Measurements from ENCODE around the gene TREM1.

The TREM1 gene

DNA sequence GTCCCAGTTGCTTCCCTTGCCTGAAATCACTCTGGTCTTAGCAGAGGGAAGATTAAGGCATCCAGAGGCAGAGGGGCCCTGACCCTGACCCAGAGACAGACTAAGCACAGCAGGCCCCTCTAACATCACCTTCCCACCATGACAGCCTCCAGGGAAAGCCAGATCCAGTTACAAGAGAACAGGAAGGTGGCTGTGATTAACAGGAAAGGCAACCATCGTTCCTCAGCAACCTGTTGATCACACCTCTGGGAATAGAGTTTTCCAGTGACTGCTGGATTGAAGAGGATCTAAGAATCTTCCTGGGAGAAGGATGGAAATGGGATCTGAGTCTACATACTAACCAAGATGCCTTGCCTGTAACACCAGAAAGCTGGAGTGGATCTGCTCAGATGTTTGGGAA, 5.2 kb upstream of the TREM1 start:
- WGBS (ENCODE audit: extremely low coverage, insufficient coverage, insufficient read length), result no CpG with 5 or more reads among the region's 1 CpG

DNA sequence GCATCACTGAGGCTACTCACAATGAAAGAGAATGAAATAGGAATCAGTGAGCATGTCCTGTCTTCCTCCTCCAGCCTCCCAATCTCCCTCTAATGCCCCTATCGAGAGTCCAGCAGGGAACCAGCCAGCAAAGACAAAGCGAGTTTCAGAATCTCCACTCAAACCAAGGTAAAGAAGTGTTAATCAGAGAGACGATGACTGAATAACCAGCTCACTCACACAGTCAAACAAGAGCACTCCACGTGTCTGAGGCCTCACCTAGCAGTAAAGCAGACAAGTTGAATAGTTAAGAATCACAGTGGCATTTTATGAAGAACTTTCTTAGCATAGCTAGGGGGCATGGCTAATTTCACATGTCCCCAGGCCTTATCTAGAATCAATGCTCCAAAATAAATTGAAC, 3.3 kb upstream of the TREM1 start:
- Histone ChIP-seq H3K4me2 (ENCODE audit: low read length) (no peak overlapping the region), H3K23ac (ENCODE audit: low read length) (peak overlapping the region; percentile 25), H3K27ac (ENCODE audit: low read depth, low read length) (no peak overlapping the region), H3K79me2 (ENCODE audit: control insufficient read depth, insufficient read depth, low read length, poor library complexity) (no peaks in the 10 kb centered on the region), H2BK12ac (ENCODE audit: low read length) (no peak overlapping the region), H4K8ac (ENCODE audit: low read depth, low read length) (no peak overlapping the region), H3K9me3 (ENCODE audit: insufficient read depth, low read depth, low read length) (no peaks in the 10 kb centered on the region), H2AK5ac (ENCODE audit: low read length) (no peak overlapping the region), H3K18ac (ENCODE audit: low read length) (no peak overlapping the region), H3K4ac (ENCODE audit: low read depth, low read length) (no peak overlapping the region), H3K36me3 (ENCODE audit: control insufficient read depth in 1 of 2, insufficient read depth in 2 of 2, low read length in 2 of 2) (no peaks in the 10 kb centered on the region), H2BK120ac (ENCODE audit: insufficient read depth, low read length, poor library complexity) (no peak overlapping the region), H2BK5ac (ENCODE audit: low read depth, low read length, poor library complexity) (no peak overlapping the region), H2AFZ (ENCODE audit: insufficient read depth, low read length, poor library complexity) (no peak overlapping the region), H3K14ac (ENCODE audit: low read length) (no peak overlapping the region), H4K91ac (ENCODE audit: low read depth, low read length) (no peak overlapping the region), H3K4me3 (ENCODE audit: low read depth, low read length) (no peak overlapping the region), H3K9ac (ENCODE audit: low read length) (no peak overlapping the region), H4K12ac (ENCODE audit: low read depth, low read length) (no peak overlapping the region), H3K4me1 (ENCODE audit: control insufficient read depth in 1 of 2, insufficient read depth in 2 of 2, low read length in 2 of 2) (peaks cover 0 to 11% of the 10 kb centered on the region in 2 experiments), H3K27me3 (ENCODE audit: insufficient read depth, low read length) (no peaks in the 10 kb centered on the region), H3K79me1 (ENCODE audit: low read length) (peaks cover 5% of the 10 kb centered on the region)
- no CpG with 5 or more reads among the region's 4 CpGs for WGBS (ENCODE audit: extremely low coverage, insufficient coverage, insufficient read length)
- DNase-seq, result no peak

More for the DNA sequence above, 5.2 kb upstream of the TREM1 start:
- H3K27me3 ChIP-seq (ENCODE audit: insufficient read depth, low read length), result no peaks in the 10 kb centered on the region
- no peak overlapping the region for H3K14ac ChIP-seq (ENCODE audit: low read length)
- H2AFZ ChIP-seq (ENCODE audit: insufficient read depth, low read length, poor library complexity), result no peak overlapping the region
- no peak overlapping the region for H3K4me2 ChIP-seq (ENCODE audit: low read length)
- H3K27ac ChIP-seq (ENCODE audit: low read depth, low read length), result no peak overlapping the region
- no peaks in the 10 kb centered on the region for H3K9me3 ChIP-seq (ENCODE audit: insufficient read depth, low read depth, low read length)
- H3K79me1 ChIP-seq (ENCODE audit: low read length), result peaks cover 3% of the 10 kb centered on the region
- H2AK5ac ChIP-seq (ENCODE audit: low read length), result no peak overlapping the region
- DNase-seq, result no peak
- H3K4me1 ChIP-seq (ENCODE audit: control insufficient read depth in 1 of 2, insufficient read depth in 2 of 2, low read length in 2 of 2), result peaks cover 0 to 5% of the 10 kb centered on the region in 2 experiments
- H4K8ac ChIP-seq (ENCODE audit: low read depth, low read length), result no peak overlapping the region
- H2BK12ac ChIP-seq (ENCODE audit: low read length), result no peak overlapping the region
- H4K12ac ChIP-seq (ENCODE audit: low read depth, low read length), result no peak overlapping the region
- no peak overlapping the region for H3K18ac ChIP-seq (ENCODE audit: low read length)
- no peak overlapping the region for H3K4me3 ChIP-seq (ENCODE audit: low read depth, low read length)
- H3K79me2 ChIP-seq (ENCODE audit: control insufficient read depth, insufficient read depth, low read length, poor library complexity), result no peaks in the 10 kb centered on the region
- no peak overlapping the region for H3K9ac ChIP-seq (ENCODE audit: low read length)
- no peak overlapping the region for H3K4ac ChIP-seq (ENCODE audit: low read depth, low read length)
- H2BK120ac ChIP-seq (ENCODE audit: insufficient read depth, low read length, poor library complexity), result no peak overlapping the region
- no peak overlapping the region for H4K91ac ChIP-seq (ENCODE audit: low read depth, low read length)
- H3K36me3 ChIP-seq (ENCODE audit: control insufficient read depth in 1 of 2, insufficient read depth in 2 of 2, low read length in 2 of 2), result no peaks in the 10 kb centered on the region
- no peak overlapping the region for H3K23ac ChIP-seq (ENCODE audit: low read length)
- H2BK5ac ChIP-seq (ENCODE audit: low read depth, low read length, poor library complexity), result no peak overlapping the region

DNA sequence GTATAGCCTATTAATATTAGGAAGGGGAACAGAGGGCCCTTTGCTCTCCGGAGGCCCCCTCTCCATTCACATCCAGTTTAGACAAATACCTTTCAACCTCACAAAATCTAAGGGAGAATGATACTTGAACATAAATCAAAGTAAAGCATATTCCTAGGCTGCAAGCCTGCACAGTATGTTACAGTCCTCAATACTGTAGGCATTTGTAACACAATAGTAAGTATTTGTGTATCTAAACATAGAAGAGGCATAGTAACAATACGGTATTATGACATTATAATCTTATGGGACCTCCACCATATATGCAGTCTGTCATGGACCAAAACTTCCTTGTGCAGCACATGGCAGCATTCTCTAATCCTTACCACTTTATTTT, 2.3 kb upstream of the TREM1 start:
- Histone ChIP-seq H2BK5ac (ENCODE audit: low read depth, low read length, poor library complexity) (no peak overlapping the region), H3K36me3 (ENCODE audit: control insufficient read depth in 1 of 2, insufficient read depth in 2 of 2, low read length in 2 of 2) (no peaks in the 10 kb centered on the region), H3K4ac (ENCODE audit: low read depth, low read length) (no peak overlapping the region), H2AFZ (ENCODE audit: insufficient read depth, low read length, poor library complexity) (no peak overlapping the region), H2BK12ac (ENCODE audit: low read length) (no peak overlapping the region), H3K4me2 (ENCODE audit: low read length) (no peak overlapping the region), H2BK120ac (ENCODE audit: insufficient read depth, low read length, poor library complexity) (no peak overlapping the region), H3K9me3 (ENCODE audit: insufficient read depth, low read depth, low read length) (no peaks in the 10 kb centered on the region), H3K4me1 (ENCODE audit: control insufficient read depth in 1 of 2, insufficient read depth in 2 of 2, low read length in 2 of 2) (peaks cover 2 to 17% of the 10 kb centered on the region in 2 experiments), H3K4me3 (ENCODE audit: low read depth, low read length) (no peak overlapping the region), H4K8ac (ENCODE audit: low read depth, low read length) (no peak overlapping the region), H4K12ac (ENCODE audit: low read depth, low read length) (no peak overlapping the region), H2AK5ac (ENCODE audit: low read length) (no peak overlapping the region), H3K18ac (ENCODE audit: low read length) (no peak overlapping the region), H3K9ac (ENCODE audit: low read length) (no peak overlapping the region), H3K79me1 (ENCODE audit: low read length) (peaks cover 5% of the 10 kb centered on the region), H3K23ac (ENCODE audit: low read length) (no peak overlapping the region), H4K91ac (ENCODE audit: low read depth, low read length) (no peak overlapping the region), H3K79me2 (ENCODE audit: control insufficient read depth, insufficient read depth, low read length, poor library complexity) (no peaks in the 10 kb centered on the region), H3K27me3 (ENCODE audit: insufficient read depth, low read length) (no peaks in the 10 kb centered on the region), H3K14ac (ENCODE audit: low read length) (no peak overlapping the region), H3K27ac (ENCODE audit: low read depth, low read length) (no peak overlapping the region)
- no peak for DNase-seq
- WGBS (ENCODE audit: extremely low coverage, insufficient coverage, insufficient read length), result no CpG with 5 or more reads among the region's 2 CpGs

DNA sequence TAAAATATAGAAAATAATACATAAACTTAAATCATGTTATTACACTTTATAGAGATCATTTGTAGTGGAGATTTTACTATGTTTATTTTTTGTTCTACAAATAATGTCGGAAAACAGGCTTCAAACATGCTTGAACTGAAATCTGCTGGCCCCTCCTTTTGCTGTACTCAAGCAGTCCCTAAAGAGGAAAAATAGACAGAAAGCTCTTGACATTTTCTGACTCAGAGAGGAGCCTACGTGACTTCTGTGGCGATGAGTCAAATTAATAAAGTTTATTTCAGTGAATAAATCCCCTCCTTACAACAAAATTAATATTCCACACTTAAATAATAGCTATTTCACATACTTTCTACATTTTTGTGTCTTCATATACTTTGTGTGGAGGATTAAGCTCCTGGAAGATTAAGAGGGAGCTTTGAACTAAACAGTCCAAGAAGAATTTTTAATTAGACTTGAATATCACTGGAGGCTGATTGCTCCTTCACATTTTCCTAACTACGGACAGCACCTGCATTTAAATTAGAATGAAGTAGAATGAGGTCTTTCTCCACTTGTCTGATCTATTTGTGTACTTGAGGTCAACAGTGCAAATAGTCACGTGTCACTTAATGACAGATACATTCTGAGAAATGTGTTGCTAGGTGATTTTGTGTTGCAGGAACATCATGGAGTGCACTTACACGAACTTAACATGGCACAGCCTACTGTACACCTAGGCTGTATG, 1.7 kb upstream of the TREM1 start:
- Histone ChIP-seq H3K27ac (ENCODE audit: low read depth, low read length) (no peak overlapping the region), H2BK120ac (ENCODE audit: insufficient read depth, low read length, poor library complexity) (no peak overlapping the region), H3K18ac (ENCODE audit: low read length) (no peak overlapping the region), H3K23ac (ENCODE audit: low read length) (no peak overlapping the region), H3K79me2 (ENCODE audit: control insufficient read depth, insufficient read depth, low read length, poor library complexity) (no peaks in the 10 kb centered on the region), H3K9me3 (ENCODE audit: insufficient read depth, low read depth, low read length) (no peaks in the 10 kb centered on the region), H4K12ac (ENCODE audit: low read depth, low read length) (no peak overlapping the region), H2AFZ (ENCODE audit: insufficient read depth, low read length, poor library complexity) (no peak overlapping the region), H4K8ac (ENCODE audit: low read depth, low read length) (no peak overlapping the region), H2BK5ac (ENCODE audit: low read depth, low read length, poor library complexity) (no peak overlapping the region), H3K4me3 (ENCODE audit: low read depth, low read length) (no peak overlapping the region), H2AK5ac (ENCODE audit: low read length) (no peak overlapping the region), H3K4ac (ENCODE audit: low read depth, low read length) (no peak overlapping the region), H3K36me3 (ENCODE audit: control insufficient read depth in 1 of 2, insufficient read depth in 2 of 2, low read length in 2 of 2) (no peaks in the 10 kb centered on the region), H2BK12ac (ENCODE audit: low read length) (no peak overlapping the region), H3K79me1 (ENCODE audit: low read length) (peaks cover 5% of the 10 kb centered on the region), H3K9ac (ENCODE audit: low read length) (no peak overlapping the region), H3K14ac (ENCODE audit: low read length) (no peak overlapping the region), H4K91ac (ENCODE audit: low read depth, low read length) (no peak overlapping the region), H3K4me1 (ENCODE audit: control insufficient read depth in 1 of 2, insufficient read depth in 2 of 2, low read length in 2 of 2) (peaks cover 2 to 17% of the 10 kb centered on the region in 2 experiments), H3K27me3 (ENCODE audit: insufficient read depth, low read length) (no peaks in the 10 kb centered on the region), H3K4me2 (ENCODE audit: low read length) (no peak overlapping the region)
- WGBS (ENCODE audit: extremely low coverage, insufficient coverage, insufficient read length), result no CpG with 5 or more reads among the region's 6 CpGs
- DNase-seq, result peak in 1 of 2 donors; percentile 10

Data from trophoblast cell (in vitro differentiated cells and primary cell).